Caco-2 (cell line): Measurements from ENCODE around the gene SRRM4. TPM values are rescaled to one million over a fixed set of nuclear protein-coding genes. Genes with fewer than 3 reads are reported as not detected.

Experiments used
- BruUV-seq: library from RNA; stranded (reverse); fragments of 400-500 nt; replicated peaks from 2 replicates; lab custom pipeline; 2021; lab: Mats Ljungman, UMichigan
- CTCF ChIA-PET: fragments of 300-600 bp; sonication (Branson Sonifier 250); formaldehyde crosslinking; loops from one replicate; lab custom pipeline; 2022; ENCODE audit warnings: antibody characterized with exemption; lab: Charles Lee
- POLR2A ChIA-PET: fragments of 300-600 bp; sonication (Branson Sonifier 250); formaldehyde crosslinking; loops from one replicate; lab custom pipeline; 2022; ENCODE audit warnings: antibody characterized with exemption; lab: Charles Lee
- DNase-seq, 2 experiments: peaks; one replicate each; pipeline versions ENCODE4 v3.0.0 to v3.0.0-alpha.2; 2020 to 2022
- H3K27me3 ChIP-seq: replicated peaks from 2 replicates; pipeline ENCODE4 v1.6.0; 2011; ENCODE audit warnings: low read length; ENCODE audit not compliant: control insufficient read depth, insufficient read depth
- H3K36me3 ChIP-seq: 2 replicates; pipeline ENCODE4 v1.5.1; 2011; ENCODE audit warnings: low read length; ENCODE audit not compliant: control insufficient read depth, insufficient read depth
- H3K4me1 ChIP-seq: fragments of 250-450 bp; sonication (Bioruptor Pico); 2 replicates; pipeline ENCODE4 v1.5.1; 2020; ENCODE audit warnings: mild to moderate bottlenecking
- H3K4me3 ChIP-seq: 2 replicates; pipeline ENCODE4 v1.5.1; 2011; ENCODE audit warnings: low read depth, mild to moderate bottlenecking, control low read depth, low read length
- H3K9me3 ChIP-seq: fragments of 250-450 bp; sonication (Bioruptor Pico); 2 replicates; pipeline ENCODE4 v1.5.1; 2020; ENCODE audit warnings: mild to moderate bottlenecking, moderate library complexity
- H3K27ac Mint-ChIP-seq: one replicate; pipeline ENCODE4 v1.8.0; 2022; ENCODE audit warnings: mixed read lengths; ENCODE audit not compliant: unreplicated experiment
- H3K27me3 Mint-ChIP-seq: one replicate; pipeline ENCODE4 v1.8.0; 2022; ENCODE audit warnings: mixed read lengths; ENCODE audit not compliant: insufficient read depth, unreplicated experiment
- H3K36me3 Mint-ChIP-seq: one replicate; pipeline ENCODE4 v1.8.0; 2022; ENCODE audit warnings: mild to moderate bottlenecking, mixed read lengths; ENCODE audit not compliant: insufficient read depth, unreplicated experiment
- H3K4me1 Mint-ChIP-seq: one replicate; pipeline ENCODE4 v1.8.0; 2022; ENCODE audit warnings: low read depth, mixed read lengths; ENCODE audit not compliant: unreplicated experiment
- H3K4me3 Mint-ChIP-seq: one replicate; pipeline ENCODE4 v1.8.0; 2022; ENCODE audit warnings: mild to moderate bottlenecking, moderate library complexity, mixed read lengths; ENCODE audit not compliant: unreplicated experiment
- H3K9me3 Mint-ChIP-seq: one replicate; pipeline ENCODE4 v1.8.0; 2022; ENCODE audit warnings: mixed read lengths; ENCODE audit not compliant: unreplicated experiment
- intact Hi-C: fragments of 100-400 bp; cut with micrococcal nuclease; formaldehyde crosslinking; loops from one replicate; pipeline ENCODE4 v1.10.0; 2022; ENCODE audit not compliant: unreplicated experiment
- total RNA-seq: library from RNA; stranded (reverse); gene quantifications from 2 replicates; pipeline ENCODE4 v1.2.3, GENCODE V29; 2022
- TF ChIP-seq, protein P1 (sequence below), 2 experiments: fragments of 200-600 bp in 1 of 2; IDR thresholded peaks; 1 replicate in 1 of 2; 2 replicates in 1 of 2; pipeline versions ENCODE4 v1.5.1 to v1.8.0; 2011 to 2022; ENCODE audit warnings: antibody characterized with exemption in 1 of 2, control low read depth in 1 of 2, inconsistent platforms in 1 of 2, low read depth in 1 of 2, low read length in 1 of 2, mild to moderate bottlenecking in 1 of 2, moderate library complexity in 1 of 2; ENCODE audit not compliant: insufficient read depth in 1 of 2, severe bottlenecking in 1 of 2, unreplicated experiment in 1 of 2

SRRM4 gene
- total RNA-seq, 1 experiment from 2014 or later = not detected

DNA sequence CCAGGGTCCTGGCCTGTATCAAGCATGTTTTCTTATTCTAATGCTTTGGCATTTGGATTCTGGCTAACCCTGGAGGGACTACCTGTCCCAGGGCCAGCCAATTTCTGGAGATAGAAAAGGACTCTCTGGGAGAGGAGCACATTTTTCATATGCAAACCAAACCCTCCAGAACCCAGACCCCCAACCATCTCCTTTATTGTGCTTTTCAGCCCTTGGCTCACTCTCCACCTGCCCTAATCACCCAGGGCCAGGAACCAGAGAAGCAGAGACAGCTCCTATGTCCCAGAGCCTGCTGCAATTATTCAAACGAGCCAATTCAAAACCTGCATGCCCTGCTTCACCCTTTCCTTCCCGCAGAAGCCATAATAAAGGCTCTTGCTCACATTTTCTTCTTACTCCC lies 221.2 kb downstream of the SRRM4 start:
- no peak overlapping the region for H3K4me3 ChIP-seq
- H3K4me1 ChIP-seq = no peaks in the 10 kb centered on the region
- intact Hi-C loops = no loop called here
- no peaks in the 10 kb centered on the region for H3K9me3 ChIP-seq
- TF ChIP-seq, protein P1, sequence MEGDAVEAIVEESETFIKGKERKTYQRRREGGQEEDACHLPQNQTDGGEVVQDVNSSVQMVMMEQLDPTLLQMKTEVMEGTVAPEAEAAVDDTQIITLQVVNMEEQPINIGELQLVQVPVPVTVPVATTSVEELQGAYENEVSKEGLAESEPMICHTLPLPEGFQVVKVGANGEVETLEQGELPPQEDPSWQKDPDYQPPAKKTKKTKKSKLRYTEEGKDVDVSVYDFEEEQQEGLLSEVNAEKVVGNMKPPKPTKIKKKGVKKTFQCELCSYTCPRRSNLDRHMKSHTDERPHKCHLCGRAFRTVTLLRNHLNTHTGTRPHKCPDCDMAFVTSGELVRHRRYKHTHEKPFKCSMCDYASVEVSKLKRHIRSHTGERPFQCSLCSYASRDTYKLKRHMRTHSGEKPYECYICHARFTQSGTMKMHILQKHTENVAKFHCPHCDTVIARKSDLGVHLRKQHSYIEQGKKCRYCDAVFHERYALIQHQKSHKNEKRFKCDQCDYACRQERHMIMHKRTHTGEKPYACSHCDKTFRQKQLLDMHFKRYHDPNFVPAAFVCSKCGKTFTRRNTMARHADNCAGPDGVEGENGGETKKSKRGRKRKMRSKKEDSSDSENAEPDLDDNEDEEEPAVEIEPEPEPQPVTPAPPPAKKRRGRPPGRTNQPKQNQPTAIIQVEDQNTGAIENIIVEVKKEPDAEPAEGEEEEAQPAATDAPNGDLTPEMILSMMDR (IDR thresholded peaks at IDR 0.05; ENCODE audit: insufficient read depth in 1 of 2, low read depth in 1 of 2, low read length in 1 of 2, severe bottlenecking in 1 of 2, unreplicated experiment in 1 of 2) = no peak
- H3K9me3 Mint-ChIP-seq = no peaks in the 10 kb centered on the region
- BruUV-seq = no TSS peak
- H3K4me1 Mint-ChIP-seq = peaks cover 5% of the 10 kb centered on the region
- no peaks in the 10 kb centered on the region for H3K27me3 ChIP-seq
- H3K27me3 Mint-ChIP-seq = no peaks in the 10 kb centered on the region
- CTCF ChIA-PET = no interaction called here
- no peak overlapping the region for H3K27ac Mint-ChIP-seq
- H3K36me3 ChIP-seq = no peaks in the 10 kb centered on the region
- no peak overlapping the region for H3K4me3 Mint-ChIP-seq
- POLR2A ChIA-PET = no interaction called here
- no peaks in the 10 kb centered on the region for H3K36me3 Mint-ChIP-seq
- DNase-seq = no peak

DNA sequence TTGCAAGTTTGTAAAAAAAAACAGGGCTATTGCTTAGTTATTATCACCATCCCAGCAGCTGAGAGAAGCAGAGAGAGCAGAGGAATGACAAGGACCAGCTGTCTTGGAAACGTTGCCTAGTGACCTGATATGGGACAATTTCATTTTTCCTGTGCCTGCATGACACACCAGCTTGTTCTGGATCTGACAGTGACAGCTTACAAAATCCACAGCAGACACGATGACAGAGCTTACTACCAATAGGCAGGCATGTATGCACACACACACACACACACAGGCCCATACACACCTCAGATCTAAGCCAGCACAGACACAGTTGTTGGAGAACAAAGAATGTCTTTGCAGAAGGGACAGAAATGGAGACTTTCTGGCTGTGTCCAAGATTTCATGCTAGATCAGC lies 222.8 kb downstream of the SRRM4 start:
- H3K4me3 Mint-ChIP-seq = no peak overlapping the region
- H3K36me3 Mint-ChIP-seq = no peaks in the 10 kb centered on the region
- Histone ChIP-seq H3K9me3 (no peaks in the 10 kb centered on the region), H3K4me3 (no peak overlapping the region), H3K36me3 (no peaks in the 10 kb centered on the region), H3K4me1 (peaks cover 10% of the 10 kb centered on the region; the same call in 1 of the 2 replicates), H3K27me3 (no peaks in the 10 kb centered on the region)
- H3K27ac Mint-ChIP-seq = no peak overlapping the region
- H3K9me3 Mint-ChIP-seq = no peaks in the 10 kb centered on the region
- H3K27me3 Mint-ChIP-seq = no peaks in the 10 kb centered on the region
- H3K4me1 Mint-ChIP-seq = peaks cover 12% of the 10 kb centered on the region
- no peak for DNase-seq
- intact Hi-C loops = no loop called here
- TF ChIP-seq, protein P1 (IDR thresholded peaks at IDR 0.05; ENCODE audit: insufficient read depth in 1 of 2, low read depth in 1 of 2, low read length in 1 of 2, severe bottlenecking in 1 of 2, unreplicated experiment in 1 of 2) = no peak
- CTCF ChIA-PET = no interaction called here
- POLR2A ChIA-PET = interaction anchor here (0.6 kb wide), 1 partner anchor 1328 kb away, joined by 3 read pairs; no protein-coding TSS in a partner anchor
- no TSS peak for BruUV-seq

DNA sequence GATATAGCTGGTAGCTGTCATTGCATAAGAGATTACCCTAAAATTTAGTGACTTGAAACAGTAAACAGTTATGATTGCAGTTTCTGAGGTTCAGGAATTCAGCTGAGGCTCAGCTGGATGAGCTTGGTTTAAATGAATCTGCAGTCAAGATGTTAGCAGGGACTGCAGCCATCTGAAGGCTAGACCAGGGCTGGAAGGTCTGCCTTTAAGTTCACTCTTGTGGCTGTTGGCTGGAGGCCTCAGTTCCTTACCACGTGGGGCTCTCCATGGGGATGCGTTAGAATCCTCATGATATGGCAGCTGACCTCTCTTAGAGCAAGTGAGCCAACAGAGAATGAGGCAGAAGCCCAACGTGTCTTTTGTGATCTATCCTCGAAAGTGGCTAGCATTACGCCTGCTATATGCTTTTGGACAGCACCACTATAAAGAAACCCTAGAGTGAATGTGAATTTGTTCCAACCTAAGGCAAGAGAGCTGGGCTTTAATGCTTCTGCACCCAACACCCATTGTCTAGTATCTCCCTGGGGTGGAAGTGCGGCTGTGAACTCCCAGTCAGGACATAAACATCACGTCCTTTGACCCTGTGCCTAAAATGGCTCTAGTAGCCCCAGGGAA lies 223.4 kb downstream of the SRRM4 start:
- no peaks in the 10 kb centered on the region for H3K9me3 Mint-ChIP-seq
- no peak overlapping the region for H3K4me3 Mint-ChIP-seq
- H3K9me3 ChIP-seq = no peaks in the 10 kb centered on the region
- H3K36me3 ChIP-seq = no peaks in the 10 kb centered on the region
- H3K27me3 ChIP-seq = no peaks in the 10 kb centered on the region
- H3K4me1 Mint-ChIP-seq = peaks cover 12% of the 10 kb centered on the region
- no peaks in the 10 kb centered on the region for H3K36me3 Mint-ChIP-seq
- ChIA-PET POLR2A (no interaction called here), CTCF (interaction anchor here (0.6 kb wide), 1 partner anchor 727 kb away, joined by 3 read pairs; no protein-coding TSS in a partner anchor)
- H3K27ac Mint-ChIP-seq = no peak overlapping the region
- no TSS peak for BruUV-seq
- no peaks in the 10 kb centered on the region for H3K27me3 Mint-ChIP-seq
- no peak for DNase-seq
- TF ChIP-seq, protein P1 (IDR thresholded peaks at IDR 0.05; ENCODE audit: insufficient read depth in 1 of 2, low read depth in 1 of 2, low read length in 1 of 2, severe bottlenecking in 1 of 2, unreplicated experiment in 1 of 2) = no peak
- H3K4me1 ChIP-seq = peaks cover 10% of the 10 kb centered on the region; the same call in 1 of the 2 replicates
- H3K4me3 ChIP-seq = no peak overlapping the region
- intact Hi-C loops = no loop called here
